IMR-90 (cell line): ENCODE data around the gene PCP2. TPM values are rescaled to one million over a fixed set of nuclear protein-coding genes. Genes with fewer than 3 reads are reported as not detected.

ENCODE experiments used
- ATAC-seq: fragments of 200-7000 bp; cut with Tn5 transposase; 2 replicates; pipeline ENCODE4 v1.9.1; 2020; ENCODE audit warnings: low read depth, mild to moderate bottlenecking, moderate library complexity
- BruUV-seq: library from RNA; stranded (reverse); fragments of 400-500 nt; replicated peaks from 2 replicates; lab custom pipeline; 2021; lab: Mats Ljungman, UMichigan
- CTCF ChIA-PET: fragments of 300-600 bp; formaldehyde crosslinking; extraction: SDS; loops from one replicate; lab custom pipeline; 2021; ENCODE audit warnings: antibody characterized with exemption; lab: Yijun Ruan, JAX
- POLR2A ChIA-PET: fragments of 300-600 bp; sonication (Branson Sonifier 250); formaldehyde crosslinking; loops from one replicate; lab custom pipeline; 2022; ENCODE audit warnings: antibody characterized with exemption; ENCODE audit not compliant: unreplicated experiment; lab: Charles Lee
- DNase-seq: peaks from one replicate; pipeline ENCODE4 v3.0.0; 2013
- H2AFZ ChIP-seq: replicated peaks from 2 replicates; pipeline ENCODE3; 2013; ENCODE audit warnings: low read length, mild to moderate bottlenecking; ENCODE audit not compliant: poor library complexity
- H2AK5ac ChIP-seq: 2 replicates; pipeline ENCODE4 v1.6.1; 2013; ENCODE audit warnings: low read depth, low read length, inconsistent platforms
- H2AK9ac ChIP-seq: replicated peaks from 2 replicates; pipeline ENCODE3; 2013; ENCODE audit warnings: mild to moderate bottlenecking, low read depth, low read length, moderate library complexity; ENCODE audit not compliant: poor library complexity
- H2BK120ac ChIP-seq: 2 replicates; pipeline ENCODE4 v1.6.1; 2013; ENCODE audit warnings: low read depth, low read length, inconsistent platforms
- H2BK15ac ChIP-seq: 3 replicates; pipeline ENCODE4 v1.6.1; 2013; ENCODE audit warnings: low read depth, low read length, inconsistent platforms
- H2BK20ac ChIP-seq: 2 replicates; pipeline ENCODE4 v1.6.1; 2013; ENCODE audit warnings: low read depth, mild to moderate bottlenecking, inconsistent platforms, low read length, moderate library complexity
- H2BK5ac ChIP-seq: 2 replicates; pipeline ENCODE4 v1.6.1; 2013; ENCODE audit warnings: mild to moderate bottlenecking, low read depth, low read length, inconsistent platforms; ENCODE audit not compliant: poor library complexity, severe bottlenecking
- H3K14ac ChIP-seq: replicated peaks from 2 replicates; pipeline ENCODE4 v1.6.1; 2013; ENCODE audit warnings: low read depth, low read length, inconsistent platforms
- H3K18ac ChIP-seq: 2 replicates; pipeline ENCODE4 v1.6.1; 2013; ENCODE audit warnings: low read depth, low read length, control low read depth
- H3K23ac ChIP-seq: 2 replicates; pipeline ENCODE4 v1.6.1; 2013; ENCODE audit warnings: low read depth, low read length, inconsistent platforms
- H3K27ac ChIP-seq: 2 replicates; pipeline ENCODE4 v1.5.1; 2013; ENCODE audit warnings: mild to moderate bottlenecking, control low read depth, low read length; ENCODE audit not compliant: insufficient read depth
- H3K27me3 ChIP-seq: 2 replicates; pipeline ENCODE4 v1.6.1; 2013; ENCODE audit warnings: low read length; ENCODE audit not compliant: control insufficient read depth, insufficient read depth
- H3K36me3 ChIP-seq: 2 replicates; pipeline ENCODE4 v1.6.1; 2013; ENCODE audit warnings: low read length, mixed read lengths; ENCODE audit not compliant: control insufficient read depth, insufficient read depth
- H3K4ac ChIP-seq: 2 replicates; pipeline ENCODE4 v1.6.1; 2013; ENCODE audit warnings: low read depth, low read length, inconsistent platforms
- H3K4me1 ChIP-seq: 2 replicates; pipeline ENCODE4 v1.6.1; 2013; ENCODE audit warnings: low read length, mixed read lengths; ENCODE audit not compliant: control insufficient read depth, insufficient read depth
- H3K4me2 ChIP-seq: 2 replicates; pipeline ENCODE4 v1.6.1; 2013; ENCODE audit warnings: low read depth, mild to moderate bottlenecking, control low read depth, low read length, moderate library complexity
- H3K4me3 ChIP-seq: 2 replicates; pipeline ENCODE4 v1.5.1; 2013; ENCODE audit warnings: low read depth, mild to moderate bottlenecking, control low read depth, low read length, moderate library complexity; ENCODE audit not compliant: insufficient read depth
- H3K56ac ChIP-seq: 2 replicates; pipeline ENCODE4 v1.6.1; 2013; ENCODE audit warnings: low read length, inconsistent platforms; ENCODE audit not compliant: insufficient read depth; ENCODE audit errors: extremely low read depth
- H3K79me1 ChIP-seq, 2 experiments: 2 replicates each; pipeline ENCODE4 v1.6.1; 2013; ENCODE audit warnings: low read length in 2 of 2, inconsistent platforms in 1 of 2, low read depth in 1 of 2
- H3K9ac ChIP-seq: 2 replicates; pipeline ENCODE4 v1.6.1; 2013; ENCODE audit warnings: low read depth, low read length, control low read depth
- H3K9me1 ChIP-seq: 2 replicates; pipeline ENCODE4 v1.6.1; 2013; ENCODE audit warnings: low read length, inconsistent platforms; ENCODE audit not compliant: insufficient read depth
- H3K9me3 ChIP-seq: 2 replicates; pipeline ENCODE4 v1.6.1; 2013; ENCODE audit warnings: low read length; ENCODE audit not compliant: control insufficient read depth, insufficient read depth
- H4K20me1 ChIP-seq: 2 replicates; pipeline ENCODE4 v1.6.1; 2013; ENCODE audit warnings: low read length, inconsistent platforms; ENCODE audit not compliant: insufficient read depth
- H4K5ac ChIP-seq: 2 replicates; pipeline ENCODE4 v1.6.1; 2013; ENCODE audit warnings: mild to moderate bottlenecking, low read depth, low read length, control low read depth
- H4K8ac ChIP-seq, 2 experiments: 2 replicates each; pipeline ENCODE4 v1.6.1; 2013; ENCODE audit warnings: low read depth in 2 of 2, low read length in 2 of 2, control low read depth in 1 of 2, inconsistent platforms in 1 of 2
- H4K91ac ChIP-seq: 2 replicates; pipeline ENCODE4 v1.6.1; 2013; ENCODE audit warnings: low read depth, low read length, inconsistent platforms; ENCODE audit not compliant: insufficient read depth
- CEBPB ChIP-seq: IDR thresholded peaks from 2 replicates; pipeline ENCODE4 v1.6.1; 2012; ENCODE audit warnings: low read depth, low read length, improper control_type of control experiment
- CHD1 ChIP-seq: IDR thresholded peaks from 2 replicates; pipeline ENCODE4 v1.6.1; 2012; ENCODE audit warnings: low read depth, low read length, improper control_type of control experiment
- FOS ChIP-seq: fragments of 150-350 bp; IDR thresholded peaks from 2 replicates; pipeline ENCODE4 v1.6.1; 2016; ENCODE audit warnings: low read depth, low read length
- RCOR1 ChIP-seq: IDR thresholded peaks from 2 replicates; pipeline ENCODE4 v1.6.1; 2012; ENCODE audit warnings: mild to moderate bottlenecking, low read length, improper control_type of control experiment; ENCODE audit not compliant: insufficient replicate concordance
- RFX5 ChIP-seq: IDR thresholded peaks from 2 replicates; pipeline ENCODE4 v1.8.0; 2012; ENCODE audit warnings: low read depth, mild to moderate bottlenecking, low read length, moderate library complexity
- SMC3 ChIP-seq: fragments of 150-350 bp; IDR thresholded peaks from 2 replicates; pipeline ENCODE4 v1.6.1; 2016; ENCODE audit warnings: low read depth, mild to moderate bottlenecking, antibody characterized with exemption, low read length, moderate library complexity
- WGBS, 2 experiments: methylation state at CpG; one replicate each; pipeline versions ENCODE4 v1.1.5 to v1.1.7; 2013; ENCODE audit warnings: missing lambda C conversion rate in 2 of 2; ENCODE audit not compliant: insufficient read length in 1 of 2; ENCODE audit errors: extremely low coverage in 2 of 2; 5-methylcytosine and 5-hydroxymethylcytosine counted together
- dilution Hi-C: fragments of 300-500 bp; cut with HindIII; formaldehyde crosslinking; loops from one replicate; pipeline ENCODE4 v1.14.3; 2018; ENCODE audit warnings: low sequenced_read_pairs; ENCODE audit not compliant: unreplicated experiment
- in situ Hi-C: fragments of 300-500 bp; cut with MboI; formaldehyde crosslinking; loops from 3 replicates; pipeline ENCODE4 v1.14.3; 2019; ENCODE audit warnings: low sequenced_read_pairs, inconsistent platforms, mixed read lengths
- intact Hi-C: fragments of 100-400 bp; cut with micrococcal nuclease; formaldehyde crosslinking; loops from 2 replicates; pipeline ENCODE4 v1.10.0; 2022
- polyA plus RNA-seq, 3 experiments: library from polyadenylated mRNA; depleted of rRNA; stranded (reverse); fragments of >200 nt; gene quantifications; 2 replicates each; pipeline ENCODE4 v1.2.3, GENCODE V29; 2012; ENCODE audit warnings: low replicate concordance in 1 of 3
- total RNA-seq: library from RNA; depleted of rRNA; stranded (reverse); fragments of >200 nt; gene quantifications from 2 replicates; pipeline ENCODE4 v1.2.3, GENCODE V29; 2012
- TF ChIP-seq, protein P1 (sequence below): fragments of 150-350 bp; IDR thresholded peaks from 2 replicates; pipeline ENCODE4 v1.6.1; 2016; ENCODE audit warnings: low read depth, mild to moderate bottlenecking, low read length, moderate library complexity, borderline replicate concordance

The PCP2 gene
- total and polyA plus RNA-seq, 2 of the 4 experiments (the other 2 are of a cell fraction): not detected

- Histone ChIP-seq H3K9me3 (no peaks in the 10 kb centered on the region), H3K4me3 (no peak overlapping the region), H3K79me1 (no peaks in the 10 kb centered on the region), H2AFZ (no peak overlapping the region), H3K27ac (no peak overlapping the region), H3K9me1 (no peaks in the 10 kb centered on the region), H4K5ac (no peak overlapping the region), H4K8ac (no peak overlapping the region), H3K4me2 (no peak overlapping the region), H2BK5ac (no peak overlapping the region), H4K20me1 (no peaks in the 10 kb centered on the region), H3K9ac (no peak overlapping the region), H3K23ac (no peak overlapping the region), H3K27me3 (no peaks in the 10 kb centered on the region), H4K91ac (no peak overlapping the region), H3K56ac (no peak overlapping the region), H3K4ac (no peak overlapping the region), H2AK5ac (no peak overlapping the region), H3K18ac (no peak overlapping the region), H2BK20ac (no peak overlapping the region), H3K4me1 (no peaks in the 10 kb centered on the region), H3K14ac (no peak overlapping the region), H2AK9ac (no peak overlapping the region), H2BK15ac (no peak overlapping the region), H2BK120ac (no peak overlapping the region), H3K36me3 (peaks cover 22% of the 10 kb centered on the region)
- no TSS peak for BruUV-seq
- dilution Hi-C loops: no loop called here
- intact Hi-C loops: no loop called here
- ChIA-PET CTCF (no interaction called here), POLR2A (no interaction called here)
- DNase-seq: no peak
- in situ Hi-C loops: no loop called here
- no peak for TF ChIP-seq CEBPB
- no peak for TF ChIP-seq SMC3
- no peak for TF ChIP-seq FOS
- TF ChIP-seq CHD1: no peak
- no peak for TF ChIP-seq RFX5
- TF ChIP-seq RCOR1: no peak
- TF ChIP-seq, protein P1, sequence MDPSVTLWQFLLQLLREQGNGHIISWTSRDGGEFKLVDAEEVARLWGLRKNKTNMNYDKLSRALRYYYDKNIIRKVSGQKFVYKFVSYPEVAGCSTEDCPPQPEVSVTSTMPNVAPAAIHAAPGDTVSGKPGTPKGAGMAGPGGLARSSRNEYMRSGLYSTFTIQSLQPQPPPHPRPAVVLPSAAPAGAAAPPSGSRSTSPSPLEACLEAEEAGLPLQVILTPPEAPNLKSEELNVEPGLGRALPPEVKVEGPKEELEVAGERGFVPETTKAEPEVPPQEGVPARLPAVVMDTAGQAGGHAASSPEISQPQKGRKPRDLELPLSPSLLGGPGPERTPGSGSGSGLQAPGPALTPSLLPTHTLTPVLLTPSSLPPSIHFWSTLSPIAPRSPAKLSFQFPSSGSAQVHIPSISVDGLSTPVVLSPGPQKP: no peak
- WGBS, 2 experiments: 68% methylated on average over 16 of the region's 59 CpGs; no CpG with 5 or more reads in 1 of the 2 experiments
- no peak for ATAC-seq
Measured at GRCh38 chr19:7614859-7615741, 18.4 kb downstream of the PCP2 start.
